GM12874 (cell line): ENCODE measurements around the gene CCDC138.

Experiments used
- CTCF ChIP-seq: IDR thresholded peaks from 2 replicates; pipeline ENCODE4 v1.5.1; 2011; ENCODE audit warnings: low read depth, mild to moderate bottlenecking, control low read depth, low read length, moderate library complexity; ENCODE audit not compliant: insufficient read depth

Gene CCDC138

GRCh38 chr2:108824316-108825070, 37.9 kb downstream of the CCDC138 start:
- TF ChIP-seq CTCF = no peak

- no peak for TF ChIP-seq CTCF
Measured at GRCh38 chr2:108825254-108825653, 38.7 kb downstream of the CCDC138 start.

- no peak for TF ChIP-seq CTCF
Measured at GRCh38 chr2:108825736-108826135, 39.2 kb downstream of the CCDC138 start.

GRCh38 chr2:108829578-108830310, 43.2 kb downstream of the CCDC138 start:
- TF ChIP-seq CTCF = no peak

GRCh38 chr2:108833219-108833618, 46.6 kb downstream of the CCDC138 start:
- TF ChIP-seq CTCF = no peak

- TF ChIP-seq CTCF = no peak
Measured at GRCh38 chr2:108834620-108835019, 48.0 kb downstream of the CCDC138 start.

- no peak for TF ChIP-seq CTCF
Measured at GRCh38 chr2:108835040-108835439, 48.5 kb downstream of the CCDC138 start.
